Parathyroid adenoma (tissue), 2 donors: ENCODE results near the gene PTGR3.

Experiments
- H2AFZ ChIP-seq: fragments of 300-600 bp; sonication (generic); one replicate; pipeline ENCODE4 v1.7.0; 2017; ENCODE audit warnings: antibody characterized with exemption, mild to moderate bottlenecking
- H3K27ac ChIP-seq: fragments of 300-600 bp; sonication (generic); one replicate; pipeline ENCODE4 v1.7.0; 2017
- H3K27me3 ChIP-seq: fragments of 300-600 bp; sonication (generic); one replicate; pipeline ENCODE4 v1.7.0; 2017; ENCODE audit warnings: low read length; ENCODE audit not compliant: control insufficient read depth, insufficient read depth
- H3K36me3 ChIP-seq: fragments of 300-600 bp; sonication (generic); one replicate; pipeline ENCODE4 v1.7.0; 2017; ENCODE audit warnings: low read length; ENCODE audit not compliant: control insufficient read depth, insufficient read depth
- H3K4me1 ChIP-seq: fragments of 300-600 bp; sonication (generic); one replicate; pipeline ENCODE4 v1.7.0; 2017; ENCODE audit warnings: control low read depth
- H3K4me2 ChIP-seq: fragments of 300-600 bp; sonication (generic); one replicate; pipeline ENCODE4 v1.7.0; 2017; ENCODE audit warnings: low read length
- H3K4me3 ChIP-seq: fragments of 300-600 bp; sonication (generic); one replicate; pipeline ENCODE4 v1.7.0; 2017; ENCODE audit warnings: low read depth, low read length
- H3K79me2 ChIP-seq: fragments of 300-600 bp; sonication (generic); one replicate; pipeline ENCODE4 v1.7.0; 2017; ENCODE audit warnings: control low read depth
- H3K9ac ChIP-seq: fragments of 300-600 bp; sonication (generic); one replicate; pipeline ENCODE4 v1.7.0; 2017; ENCODE audit warnings: mild to moderate bottlenecking
- H3K9me3 ChIP-seq: fragments of 300-600 bp; sonication (generic); one replicate; pipeline ENCODE4 v1.7.0; 2017; ENCODE audit warnings: low read length; ENCODE audit not compliant: control insufficient read depth
- TF ChIP-seq, protein P1 (sequence below): fragments of 300-600 bp; sonication (generic); IDR thresholded peaks from one replicate; pipeline ENCODE4 v1.7.0; 2017; ENCODE audit warnings: antibody characterized with exemption, mild to moderate bottlenecking
- donor health status: primary hyperparathyroidism.

The PTGR3 gene

DNA sequence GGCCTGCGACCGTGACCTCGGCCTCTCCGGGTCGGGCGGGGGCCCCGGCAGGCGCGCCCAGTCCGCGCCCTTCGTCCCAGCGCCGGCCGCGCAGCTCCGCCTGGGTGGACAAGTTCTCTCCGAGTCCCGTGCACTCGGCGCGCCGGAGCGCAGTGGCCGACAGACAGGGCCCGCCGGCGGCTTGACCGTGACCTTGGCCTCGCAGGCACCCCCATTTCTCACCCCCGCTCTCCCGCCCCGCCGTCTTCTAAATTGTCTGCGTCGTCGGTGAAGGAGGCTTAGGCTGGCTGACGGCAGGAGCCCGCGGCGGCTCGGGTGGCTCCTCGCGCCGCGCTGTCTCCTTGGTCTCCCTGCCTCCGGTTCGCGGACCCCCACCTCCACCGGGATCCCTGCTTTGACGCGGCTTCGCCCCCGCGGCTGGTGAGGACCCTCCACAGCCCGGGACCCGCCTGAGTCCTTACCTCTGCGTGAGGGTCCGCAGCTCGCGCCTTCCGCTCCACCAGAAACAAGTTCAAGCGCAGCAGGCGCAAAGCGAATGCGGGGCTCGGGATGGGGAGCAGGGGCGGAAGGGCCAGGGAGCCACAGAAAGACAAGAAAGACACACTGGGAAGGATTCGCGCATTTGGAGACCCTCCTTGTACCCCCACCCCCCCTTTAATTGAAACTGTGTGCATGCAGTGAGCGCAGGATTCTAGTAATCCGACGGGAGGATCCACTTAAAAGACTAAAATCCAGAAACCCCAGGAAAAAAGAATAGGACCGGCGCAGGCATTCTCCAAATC is 4.0 kb downstream of the PTGR3 start:
- no peak overlapping the region for H3K4me2 ChIP-seq
- no peak overlapping the region for H3K4me3 ChIP-seq
- no peaks in the 10 kb centered on the region for H3K27me3 ChIP-seq
- no peaks in the 10 kb centered on the region for H3K36me3 ChIP-seq
- H3K9ac ChIP-seq, result no peak overlapping the region
- H3K79me2 ChIP-seq, result peaks cover 25% of the 10 kb centered on the region
- peaks cover 7% of the 10 kb centered on the region for H3K4me1 ChIP-seq
- H3K27ac ChIP-seq, result no peak overlapping the region
- TF ChIP-seq, protein P1, sequence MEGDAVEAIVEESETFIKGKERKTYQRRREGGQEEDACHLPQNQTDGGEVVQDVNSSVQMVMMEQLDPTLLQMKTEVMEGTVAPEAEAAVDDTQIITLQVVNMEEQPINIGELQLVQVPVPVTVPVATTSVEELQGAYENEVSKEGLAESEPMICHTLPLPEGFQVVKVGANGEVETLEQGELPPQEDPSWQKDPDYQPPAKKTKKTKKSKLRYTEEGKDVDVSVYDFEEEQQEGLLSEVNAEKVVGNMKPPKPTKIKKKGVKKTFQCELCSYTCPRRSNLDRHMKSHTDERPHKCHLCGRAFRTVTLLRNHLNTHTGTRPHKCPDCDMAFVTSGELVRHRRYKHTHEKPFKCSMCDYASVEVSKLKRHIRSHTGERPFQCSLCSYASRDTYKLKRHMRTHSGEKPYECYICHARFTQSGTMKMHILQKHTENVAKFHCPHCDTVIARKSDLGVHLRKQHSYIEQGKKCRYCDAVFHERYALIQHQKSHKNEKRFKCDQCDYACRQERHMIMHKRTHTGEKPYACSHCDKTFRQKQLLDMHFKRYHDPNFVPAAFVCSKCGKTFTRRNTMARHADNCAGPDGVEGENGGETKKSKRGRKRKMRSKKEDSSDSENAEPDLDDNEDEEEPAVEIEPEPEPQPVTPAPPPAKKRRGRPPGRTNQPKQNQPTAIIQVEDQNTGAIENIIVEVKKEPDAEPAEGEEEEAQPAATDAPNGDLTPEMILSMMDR, result no peak
- no peak overlapping the region for H2AFZ ChIP-seq
- no peaks in the 10 kb centered on the region for H3K9me3 ChIP-seq

DNA sequence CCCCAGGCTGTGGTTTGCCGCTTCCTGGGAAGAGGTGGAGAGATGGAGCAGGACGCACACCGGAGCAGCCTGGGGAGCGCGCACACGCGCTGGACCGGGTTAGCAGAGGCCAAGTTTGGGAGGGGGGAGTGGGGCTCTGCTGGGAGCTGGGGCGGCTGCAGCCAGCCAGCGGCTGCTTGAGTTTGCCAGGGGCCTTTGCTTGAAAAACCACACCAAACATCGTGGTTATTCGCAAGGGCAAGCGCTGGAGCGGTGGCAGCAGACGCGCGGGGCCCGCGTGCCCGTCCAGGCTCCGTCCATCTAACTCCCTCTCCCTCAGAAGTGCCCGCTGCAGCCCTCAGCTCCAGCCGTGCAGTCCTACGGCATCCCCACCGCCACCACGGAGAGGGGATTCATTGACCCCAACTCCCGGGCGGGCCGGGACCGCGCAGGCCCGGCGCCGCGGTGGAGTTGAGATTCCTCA is 4.6 kb downstream of the PTGR3 start:
- Histone ChIP-seq H3K9ac (no peak overlapping the region), H3K9me3 (no peaks in the 10 kb centered on the region), H3K4me3 (no peak overlapping the region), H3K27me3 (no peaks in the 10 kb centered on the region), H3K4me2 (no peak overlapping the region), H3K4me1 (peaks cover 7% of the 10 kb centered on the region), H3K27ac (no peak overlapping the region), H3K79me2 (peaks cover 25% of the 10 kb centered on the region), H3K36me3 (no peaks in the 10 kb centered on the region), H2AFZ (no peak overlapping the region)
- TF ChIP-seq, protein P1, result no peak

DNA sequence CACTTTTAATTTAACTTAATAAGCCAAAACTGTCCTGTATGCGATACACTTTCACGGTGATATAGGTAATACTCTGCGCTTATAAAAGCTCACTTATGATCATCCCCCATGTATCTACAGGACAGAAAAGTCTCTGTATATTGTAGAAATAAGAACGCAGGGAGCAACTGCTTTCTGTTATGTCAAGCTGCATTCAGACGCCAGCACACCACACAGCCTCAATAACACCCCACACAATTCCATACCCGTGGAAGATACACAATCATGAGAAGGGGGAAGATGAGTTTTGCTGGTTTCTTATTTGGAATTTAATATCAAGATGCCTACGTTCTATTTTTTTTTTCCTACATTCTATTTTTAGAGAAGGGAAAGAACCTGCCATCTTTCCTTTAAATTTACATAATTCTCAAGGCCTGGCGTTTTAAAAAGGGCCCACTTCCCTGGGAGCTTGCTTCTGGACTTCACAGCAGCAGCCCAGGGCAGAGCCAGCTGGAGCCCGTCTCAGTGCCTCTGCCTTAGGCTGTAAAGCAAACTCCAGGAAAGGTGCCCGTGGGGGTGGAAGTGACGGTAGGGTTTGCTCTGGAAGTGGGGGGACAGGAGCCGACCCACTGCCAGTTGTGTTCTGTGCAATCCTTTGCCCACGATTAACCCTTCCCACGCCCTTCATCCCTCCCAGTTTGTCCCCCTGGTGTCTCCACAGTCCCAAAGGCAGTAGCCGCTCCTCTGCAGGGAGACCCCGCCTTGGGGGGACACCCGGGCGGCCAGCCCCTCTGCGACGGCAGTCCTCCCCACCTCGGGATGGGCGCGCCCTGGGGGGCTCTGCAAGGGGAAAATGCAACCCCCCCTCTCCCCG is 5.3 kb downstream of the PTGR3 start:
- H3K36me3 ChIP-seq, result no peaks in the 10 kb centered on the region
- H3K27me3 ChIP-seq, result no peaks in the 10 kb centered on the region
- H3K9me3 ChIP-seq, result no peaks in the 10 kb centered on the region
- no peak overlapping the region for H2AFZ ChIP-seq
- H3K27ac ChIP-seq, result no peak overlapping the region
- no peak overlapping the region for H3K9ac ChIP-seq
- peaks cover 7% of the 10 kb centered on the region for H3K4me1 ChIP-seq
- H3K4me3 ChIP-seq, result no peak overlapping the region
- TF ChIP-seq, protein P1, result no peak
- peaks cover 25% of the 10 kb centered on the region for H3K79me2 ChIP-seq
- no peak overlapping the region for H3K4me2 ChIP-seq

DNA sequence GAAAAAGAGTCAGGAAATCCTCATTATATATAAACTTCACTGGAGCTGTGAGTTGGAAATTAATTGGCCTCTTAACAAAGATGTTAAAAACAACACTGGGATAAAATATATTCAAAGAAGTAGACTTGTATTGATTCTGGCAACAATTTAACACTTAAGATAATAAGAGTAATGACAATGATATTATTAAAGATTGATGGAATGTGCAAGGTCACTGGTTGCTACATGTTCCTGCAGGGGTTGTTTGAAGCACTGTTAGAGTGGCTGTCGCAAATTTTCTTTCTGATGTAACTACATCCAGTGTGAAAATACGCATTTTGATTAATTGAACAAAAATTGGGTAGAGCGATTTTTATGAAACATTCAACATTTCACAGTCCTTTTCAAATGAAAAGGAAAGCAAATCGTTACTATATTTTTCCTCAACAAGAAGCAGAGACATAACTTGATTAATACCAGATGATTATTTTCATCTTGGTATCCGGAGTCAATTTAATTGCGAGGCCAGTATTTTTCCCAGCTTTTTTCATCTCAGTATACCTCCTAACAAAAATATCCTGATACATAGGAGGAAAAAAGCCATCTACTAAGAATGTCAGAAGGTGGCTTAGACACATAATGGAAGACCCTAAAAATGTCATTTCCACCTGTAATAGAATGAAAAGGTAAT is 6.1 kb downstream of the PTGR3 start:
- H3K4me1 ChIP-seq, result peaks cover 7% of the 10 kb centered on the region
- H3K4me3 ChIP-seq, result no peak overlapping the region
- no peaks in the 10 kb centered on the region for H3K36me3 ChIP-seq
- no peaks in the 10 kb centered on the region for H3K9me3 ChIP-seq
- H3K4me2 ChIP-seq, result no peak overlapping the region
- H3K27me3 ChIP-seq, result no peaks in the 10 kb centered on the region
- H3K27ac ChIP-seq, result no peak overlapping the region
- TF ChIP-seq, protein P1, result no peak
- H3K79me2 ChIP-seq, result peaks cover 21% of the 10 kb centered on the region
- H2AFZ ChIP-seq, result no peak overlapping the region
- H3K9ac ChIP-seq, result no peak overlapping the region
